Measurements from ENCODE around the gene TNRC6C.

TNRC6C gene

GRCh38 chr17:78037280-78037679 lies 78.8 kb downstream of the TNRC6C start:
- ATAC-seq (ENCODE audit: insufficient read depth, low read depth), result no peak
- no peak overlapping the region for H2AFZ ChIP-seq (ENCODE audit: low read depth, low read length)

GRCh38 chr17:78038748-78039288 lies 80.3 kb downstream of the TNRC6C start:
- H3K36me3 ChIP-seq (ENCODE audit: insufficient read depth, low read length), result peaks cover 71% of the 10 kb centered on the region
- H3K79me2 ChIP-seq (ENCODE audit: insufficient read depth, low read length), result peaks cover 22% of the 10 kb centered on the region
- H3K9me3 ChIP-seq (ENCODE audit: insufficient read depth, low read length, severe bottlenecking), result no peaks in the 10 kb centered on the region
- H2AFZ ChIP-seq (ENCODE audit: low read depth, low read length), result no peak overlapping the region
- H3K9ac ChIP-seq (ENCODE audit: low read depth, low read length), result no peak overlapping the region
- TF ChIP-seq CTCF (IDR thresholded peaks at IDR 0.05; ENCODE audit: borderline replicate concordance, extremely low read depth, low read length, poor library complexity, severe bottlenecking) (no peak), EZH2 (IDR thresholded peaks at IDR 0.05; ENCODE audit: borderline replicate concordance, low read depth, low read length, severe bottlenecking) (no peak)
- no peak overlapping the region for H3K4me3 ChIP-seq (ENCODE audit: low read depth in 1 of 2, low read length in 2 of 2)
- H3K4me1 ChIP-seq (ENCODE audit: insufficient read depth, low read length), result no peaks in the 10 kb centered on the region
- no peak for ATAC-seq (ENCODE audit: insufficient read depth, low read depth)
- H3K27ac ChIP-seq (ENCODE audit: low read length), result no peak overlapping the region
- no peak for DNase-seq
- peaks cover 6% of the 10 kb centered on the region; the same call in 1 of the 2 replicates for H4K20me1 ChIP-seq (ENCODE audit: insufficient read depth, low read length)
- no peak overlapping the region for H3K4me2 ChIP-seq (ENCODE audit: insufficient read depth, low read length)
- H3K27me3 ChIP-seq (ENCODE audit: insufficient read depth, low read length, poor library complexity), result no peaks in the 10 kb centered on the region

More at GRCh38 chr17:78037280-78037679, 78.8 kb downstream of the TNRC6C start:
- Histone ChIP-seq H3K4me1 (ENCODE audit: insufficient read depth, low read length) (no peaks in the 10 kb centered on the region), H3K4me2 (ENCODE audit: insufficient read depth, low read length) (no peak overlapping the region), H3K27me3 (ENCODE audit: insufficient read depth, low read length, poor library complexity) (no peaks in the 10 kb centered on the region), H3K27ac (ENCODE audit: low read length) (no peak overlapping the region), H3K4me3 (ENCODE audit: low read depth in 1 of 2, low read length in 2 of 2) (no peak overlapping the region), H3K9ac (ENCODE audit: low read depth, low read length) (no peak overlapping the region), H3K36me3 (ENCODE audit: insufficient read depth, low read length) (peaks cover 71% of the 10 kb centered on the region), H3K9me3 (ENCODE audit: insufficient read depth, low read length, severe bottlenecking) (no peaks in the 10 kb centered on the region), H3K79me2 (ENCODE audit: insufficient read depth, low read length) (peaks cover 9% of the 10 kb centered on the region), H4K20me1 (ENCODE audit: insufficient read depth, low read length) (peaks cover 4% of the 10 kb centered on the region; the same call in 1 of the 2 replicates)
- no peak for DNase-seq
- no peak for TF ChIP-seq CTCF (IDR thresholded peaks at IDR 0.05; ENCODE audit: borderline replicate concordance, extremely low read depth, low read length, poor library complexity, severe bottlenecking)

- DNase-seq (no peak), ATAC-seq (ENCODE audit: insufficient read depth, low read depth) (no peak)
- Histone ChIP-seq H3K9ac (ENCODE audit: low read depth, low read length) (no peak overlapping the region), H3K4me3 (ENCODE audit: low read depth in 1 of 2, low read length in 2 of 2) (no peak overlapping the region), H3K9me3 (ENCODE audit: insufficient read depth, low read length, severe bottlenecking) (no peaks in the 10 kb centered on the region), H4K20me1 (ENCODE audit: insufficient read depth, low read length) (peaks cover 9% of the 10 kb centered on the region; the same call in 1 of the 2 replicates), H3K36me3 (ENCODE audit: insufficient read depth, low read length) (peaks cover 71% of the 10 kb centered on the region), H3K27me3 (ENCODE audit: insufficient read depth, low read length, poor library complexity) (no peaks in the 10 kb centered on the region), H2AFZ (ENCODE audit: low read depth, low read length) (no peak overlapping the region), H3K27ac (ENCODE audit: low read length) (no peak overlapping the region), H3K79me2 (ENCODE audit: insufficient read depth, low read length) (peaks cover 29% of the 10 kb centered on the region), H3K4me2 (ENCODE audit: insufficient read depth, low read length) (no peak overlapping the region), H3K4me1 (ENCODE audit: insufficient read depth, low read length) (no peaks in the 10 kb centered on the region)
- TF ChIP-seq EZH2 (IDR thresholded peaks at IDR 0.05; ENCODE audit: borderline replicate concordance, low read depth, low read length, severe bottlenecking) (no peak), CTCF (IDR thresholded peaks at IDR 0.05; ENCODE audit: borderline replicate concordance, extremely low read depth, low read length, poor library complexity, severe bottlenecking) (no peak)
These were observed 81.1 kb downstream of the TNRC6C start for GRCh38 chr17:78039581-78039980.
